Upper lobe of left lung (tissue), 4 donors: ENCODE data around the gene TSHZ2.

Source experiments
- EP300 ChIP-seq, 4 donors: sonication (generic); formaldehyde crosslinking; IDR thresholded peaks; one replicate each; pipeline ENCODE4 v1.5.1; 2017; ENCODE audit warnings: antibody characterized with exemption in 4 of 4, control low read depth in 2 of 4
- POLR2A ChIP-seq, 4 donors: fragments of 450-650 bp; IDR thresholded peaks; one replicate each; pipeline ENCODE4 v1.5.1; 2016 to 2017; ENCODE audit warnings: antibody characterized with exemption in 4 of 4, mild to moderate bottlenecking in 2 of 4
- POLR2AphosphoS5 ChIP-seq, 2 donors: sonication (generic); formaldehyde crosslinking; IDR thresholded peaks; one replicate each; pipeline ENCODE4 v1.5.1; 2017; ENCODE audit warnings: antibody characterized with exemption in 2 of 2
- TF ChIP-seq, protein P1 (sequence below), 6 experiments: fragments of 450-650 bp in 4 of 6; fragments of 200-600 bp in 2 of 6; sonication (generic) in 2 of 6; IDR thresholded peaks; one replicate each; pipeline ENCODE4 v1.5.1; 2016 to 2019; ENCODE audit warnings: antibody characterized with exemption in 6 of 6

- TF ChIP-seq POLR2AphosphoS5 (IDR thresholded peaks at IDR 0.05) (no peak), POLR2A (IDR thresholded peaks at IDR 0.05) (no peak), EP300 (IDR thresholded peaks at IDR 0.05) (no peak)
- TF ChIP-seq, protein P1, sequence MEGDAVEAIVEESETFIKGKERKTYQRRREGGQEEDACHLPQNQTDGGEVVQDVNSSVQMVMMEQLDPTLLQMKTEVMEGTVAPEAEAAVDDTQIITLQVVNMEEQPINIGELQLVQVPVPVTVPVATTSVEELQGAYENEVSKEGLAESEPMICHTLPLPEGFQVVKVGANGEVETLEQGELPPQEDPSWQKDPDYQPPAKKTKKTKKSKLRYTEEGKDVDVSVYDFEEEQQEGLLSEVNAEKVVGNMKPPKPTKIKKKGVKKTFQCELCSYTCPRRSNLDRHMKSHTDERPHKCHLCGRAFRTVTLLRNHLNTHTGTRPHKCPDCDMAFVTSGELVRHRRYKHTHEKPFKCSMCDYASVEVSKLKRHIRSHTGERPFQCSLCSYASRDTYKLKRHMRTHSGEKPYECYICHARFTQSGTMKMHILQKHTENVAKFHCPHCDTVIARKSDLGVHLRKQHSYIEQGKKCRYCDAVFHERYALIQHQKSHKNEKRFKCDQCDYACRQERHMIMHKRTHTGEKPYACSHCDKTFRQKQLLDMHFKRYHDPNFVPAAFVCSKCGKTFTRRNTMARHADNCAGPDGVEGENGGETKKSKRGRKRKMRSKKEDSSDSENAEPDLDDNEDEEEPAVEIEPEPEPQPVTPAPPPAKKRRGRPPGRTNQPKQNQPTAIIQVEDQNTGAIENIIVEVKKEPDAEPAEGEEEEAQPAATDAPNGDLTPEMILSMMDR (IDR thresholded peaks at IDR 0.05): no peak
Measured at GRCh38 chr20:53515749-53516148, 543.6 kb downstream of the TSHZ2 start.
